DND-41 (cell line): ENCODE results near the gene ATP5F1C.
A peak's percentile ranks its signal among the peaks of the same experiment; 100 is the strongest.
"Not testable (repeated sequence)": the region's sequence is repeated elsewhere in the genome, so short reads cannot be mapped to it uniquely, and the experiment has no call there.

Source experiments
- ATAC-seq: fragments of 200-7000 bp; cut with Tn5 transposase; 3 replicates; pipeline ENCODE4 v1.9.1; 2021; ENCODE audit warnings: low read depth; ENCODE audit not compliant: insufficient read depth
- DNase-seq: peaks from one replicate; pipeline ENCODE4 v3.0.0-alpha.2; 2020
- H2AFZ ChIP-seq: 2 replicates; pipeline ENCODE4 v1.6.0; 2012; ENCODE audit warnings: low read depth, low read length
- H3K27ac ChIP-seq: 2 replicates; pipeline ENCODE4 v1.5.1; 2012; ENCODE audit warnings: low read length, inconsistent platforms
- H3K27me3 ChIP-seq: fragments of 200-600 bp; sonication (generic); 2 replicates; pipeline ENCODE4 v1.6.0; 2012; ENCODE audit warnings: low read length, mild to moderate bottlenecking, inconsistent platforms; ENCODE audit not compliant: insufficient read depth, poor library complexity
- H3K36me3 ChIP-seq: 2 replicates; pipeline ENCODE4 v1.5.1; 2012; ENCODE audit warnings: low read length, inconsistent platforms; ENCODE audit not compliant: insufficient read depth
- H3K4me1 ChIP-seq: 2 replicates; pipeline ENCODE4 v1.5.1; 2012; ENCODE audit warnings: mild to moderate bottlenecking, low read length; ENCODE audit not compliant: insufficient read depth
- H3K4me2 ChIP-seq: 2 replicates; pipeline ENCODE4 v1.6.0; 2012; ENCODE audit warnings: mild to moderate bottlenecking, moderate library complexity, low read length, inconsistent platforms; ENCODE audit not compliant: insufficient read depth
- H3K4me3 ChIP-seq, 2 experiments: fragments of 200-600 bp in 1 of 2; shearing (Covaris generic) in 1 of 2; 2 replicates each; pipeline ENCODE4 v1.5.1; 2012 to 2016; ENCODE audit warnings: inconsistent platforms in 2 of 2, low read length in 2 of 2, mild to moderate bottlenecking in 2 of 2, low read depth in 1 of 2, moderate library complexity in 1 of 2
- H3K79me2 ChIP-seq: 2 replicates; pipeline ENCODE4 v1.6.0; 2012; ENCODE audit warnings: low read length, inconsistent platforms; ENCODE audit not compliant: insufficient read depth
- H3K9ac ChIP-seq: 2 replicates; pipeline ENCODE4 v1.6.0; 2012; ENCODE audit warnings: low read depth, mild to moderate bottlenecking, inconsistent platforms, low read length, moderate library complexity
- H3K9me3 ChIP-seq: 2 replicates; pipeline ENCODE4 v1.5.1; 2012; ENCODE audit warnings: low read length, moderate library complexity, mild to moderate bottlenecking, inconsistent platforms; ENCODE audit not compliant: insufficient read depth, severe bottlenecking
- H4K20me1 ChIP-seq: 2 replicates; pipeline ENCODE4 v1.6.0; 2012; ENCODE audit warnings: low read length; ENCODE audit not compliant: insufficient read depth
- EZH2 ChIP-seq: IDR thresholded peaks from 3 replicates; pipeline ENCODE4 v1.6.1; 2012; ENCODE audit warnings: borderline replicate concordance, low read depth, mild to moderate bottlenecking, moderate library complexity, low read length, inconsistent platforms; ENCODE audit not compliant: severe bottlenecking
- TF ChIP-seq, protein P1 (sequence below): IDR thresholded peaks from 2 replicates; pipeline ENCODE4 v1.5.1; 2012; ENCODE audit warnings: borderline replicate concordance, low read length, moderate library complexity, mild to moderate bottlenecking; ENCODE audit not compliant: poor library complexity, severe bottlenecking; ENCODE audit errors: extremely low read depth

Gene ATP5F1C

DNA sequence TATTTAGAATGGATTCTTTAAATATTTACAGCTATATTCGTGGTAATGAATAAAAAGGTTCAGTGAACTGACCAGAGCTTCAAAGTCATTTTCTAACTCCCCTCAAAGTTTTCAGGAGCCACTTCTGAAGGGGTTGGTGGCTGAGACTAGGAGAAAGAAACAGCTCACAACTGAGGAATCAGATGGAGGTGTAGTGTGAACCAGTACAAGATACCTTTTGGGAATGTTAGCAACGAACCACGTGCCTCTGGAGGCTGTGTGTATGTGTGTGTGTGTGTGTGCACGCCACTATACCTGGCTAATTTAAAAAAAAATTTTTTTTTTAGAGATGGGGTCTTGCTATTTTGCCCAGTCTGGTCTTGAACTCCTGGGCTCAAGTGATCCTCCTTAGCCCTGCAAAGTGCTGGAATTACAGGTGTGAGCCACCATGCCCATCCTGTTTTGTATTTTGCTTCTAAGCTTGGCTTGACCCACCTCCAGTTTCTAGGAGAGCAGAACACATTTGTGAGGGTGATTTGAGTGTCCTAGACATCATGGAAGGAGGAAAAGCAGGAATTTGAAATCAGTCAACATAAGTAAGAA lies 20.8 kb downstream of the ATP5F1C start:
- no peaks in the 10 kb centered on the region for H3K4me1 ChIP-seq
- DNase-seq: no peak
- no peak overlapping the region for H3K9ac ChIP-seq
- no peak overlapping the region for H3K4me2 ChIP-seq
- no peaks in the 10 kb centered on the region for H3K9me3 ChIP-seq
- no peaks in the 10 kb centered on the region for H3K27me3 ChIP-seq
- peaks cover 9% of the 10 kb centered on the region for H4K20me1 ChIP-seq
- TF ChIP-seq, protein P1, sequence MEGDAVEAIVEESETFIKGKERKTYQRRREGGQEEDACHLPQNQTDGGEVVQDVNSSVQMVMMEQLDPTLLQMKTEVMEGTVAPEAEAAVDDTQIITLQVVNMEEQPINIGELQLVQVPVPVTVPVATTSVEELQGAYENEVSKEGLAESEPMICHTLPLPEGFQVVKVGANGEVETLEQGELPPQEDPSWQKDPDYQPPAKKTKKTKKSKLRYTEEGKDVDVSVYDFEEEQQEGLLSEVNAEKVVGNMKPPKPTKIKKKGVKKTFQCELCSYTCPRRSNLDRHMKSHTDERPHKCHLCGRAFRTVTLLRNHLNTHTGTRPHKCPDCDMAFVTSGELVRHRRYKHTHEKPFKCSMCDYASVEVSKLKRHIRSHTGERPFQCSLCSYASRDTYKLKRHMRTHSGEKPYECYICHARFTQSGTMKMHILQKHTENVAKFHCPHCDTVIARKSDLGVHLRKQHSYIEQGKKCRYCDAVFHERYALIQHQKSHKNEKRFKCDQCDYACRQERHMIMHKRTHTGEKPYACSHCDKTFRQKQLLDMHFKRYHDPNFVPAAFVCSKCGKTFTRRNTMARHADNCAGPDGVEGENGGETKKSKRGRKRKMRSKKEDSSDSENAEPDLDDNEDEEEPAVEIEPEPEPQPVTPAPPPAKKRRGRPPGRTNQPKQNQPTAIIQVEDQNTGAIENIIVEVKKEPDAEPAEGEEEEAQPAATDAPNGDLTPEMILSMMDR: no peak
- no peak for TF ChIP-seq EZH2
- no peak overlapping the region for H3K27ac ChIP-seq
- ATAC-seq: 0 out of 3 replicates have a peak, but pooled peaks have one; percentile 18
- H2AFZ ChIP-seq: no peak overlapping the region
- H3K36me3 ChIP-seq: peaks cover 41% of the 10 kb centered on the region
- no peak overlapping the region for H3K4me3 ChIP-seq
- no peaks in the 10 kb centered on the region for H3K79me2 ChIP-seq

DNA sequence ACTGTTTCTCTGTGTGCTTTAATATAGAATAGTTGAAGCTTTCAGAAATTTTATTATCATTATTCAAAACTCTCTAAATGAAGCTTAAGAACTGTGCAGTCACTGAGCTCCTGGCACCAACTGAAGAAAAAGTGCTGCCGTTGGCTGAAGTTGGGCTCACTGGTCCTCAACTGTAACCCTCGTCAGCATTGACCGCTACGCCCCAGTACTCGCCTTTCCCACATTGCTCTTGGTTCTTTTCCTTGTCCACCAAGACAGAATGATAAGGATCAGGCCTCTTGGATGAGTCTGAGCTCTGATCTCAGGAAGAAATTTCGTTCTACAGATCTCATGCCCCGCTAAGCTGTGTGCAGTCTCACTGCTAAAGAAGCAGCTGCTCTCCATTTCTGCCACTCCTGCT lies 22.5 kb downstream of the ATP5F1C start:
- Histone ChIP-seq H3K27ac (no peak overlapping the region), H3K4me2 (no peak overlapping the region), H4K20me1 (no peaks in the 10 kb centered on the region; the same call in 1 of the 2 replicates), H2AFZ (no peak overlapping the region), H3K9me3 (no peaks in the 10 kb centered on the region), H3K27me3 (no peaks in the 10 kb centered on the region), H3K9ac (no peak overlapping the region), H3K4me3 (no peak overlapping the region), H3K4me1 (no peaks in the 10 kb centered on the region), H3K36me3 (peaks cover 25% of the 10 kb centered on the region), H3K79me2 (no peaks in the 10 kb centered on the region)
- ATAC-seq: no peak
- TF ChIP-seq EZH2: no peak
- TF ChIP-seq, protein P1: no peak
- no peak for DNase-seq

DNA sequence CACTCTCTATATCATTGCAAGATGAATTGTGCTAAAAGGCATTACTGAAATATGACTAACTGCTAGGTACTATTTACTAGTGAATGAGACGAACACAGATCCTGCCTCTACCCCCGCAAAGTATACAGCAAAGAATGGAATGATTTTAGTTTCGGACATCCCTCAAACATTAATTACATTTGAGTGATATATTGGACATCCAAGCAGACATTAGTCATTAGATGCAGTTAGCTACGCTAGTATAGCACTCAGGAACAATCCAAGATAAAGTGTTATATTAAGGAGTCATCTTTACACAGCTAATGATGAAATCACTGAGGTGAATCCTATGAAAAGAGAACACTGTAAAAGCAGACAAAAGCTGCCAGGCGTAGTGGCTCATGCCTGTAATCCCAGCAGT lies 23.0 kb downstream of the ATP5F1C start:
- Histone ChIP-seq H3K4me2 (no peak overlapping the region), H3K4me3 (no peak overlapping the region), H3K27ac (no peak overlapping the region), H3K36me3 (peaks cover 21% of the 10 kb centered on the region), H4K20me1 (no peaks in the 10 kb centered on the region; the same call in 1 of the 2 replicates), H3K4me1 (no peaks in the 10 kb centered on the region), H3K9ac (no peak overlapping the region), H3K27me3 (no peaks in the 10 kb centered on the region), H2AFZ (no peak overlapping the region), H3K79me2 (no peaks in the 10 kb centered on the region), H3K9me3 (no peaks in the 10 kb centered on the region)
- DNase-seq (no peak), ATAC-seq (no peak)
- no peak for TF ChIP-seq EZH2
- TF ChIP-seq, protein P1: no peak

DNA sequence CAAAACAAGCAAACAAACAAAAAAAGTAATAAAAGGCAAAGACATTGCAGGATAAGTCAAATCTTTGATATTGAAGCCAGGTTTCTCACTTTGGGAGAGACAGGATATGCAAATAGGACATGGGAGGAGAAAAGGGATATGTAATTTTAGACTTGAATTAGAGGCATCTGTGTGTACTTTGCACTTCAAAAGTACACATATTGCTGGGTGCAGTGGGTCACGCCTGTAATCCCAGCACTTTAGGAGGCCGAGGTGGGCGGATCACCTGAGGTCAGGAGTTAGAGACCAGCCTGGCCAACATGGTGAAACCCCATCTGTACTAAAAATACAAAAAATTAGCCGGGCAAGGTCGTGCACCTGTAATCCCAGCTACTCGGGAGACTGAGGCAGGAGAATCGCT lies 23.8 kb downstream of the ATP5F1C start:
- not testable (repeated sequence) for H4K20me1 ChIP-seq, H3K4me2 ChIP-seq, H2AFZ ChIP-seq, H3K4me1 ChIP-seq, H3K27ac ChIP-seq, H3K9me3 ChIP-seq, H3K4me3 ChIP-seq, ATAC-seq, H3K79me2 ChIP-seq, DNase-seq, H3K27me3 ChIP-seq, H3K9ac ChIP-seq
- peaks cover 16% of the 10 kb centered on the region for H3K36me3 ChIP-seq
